NK-92 (cell line): Measurements from ENCODE around the gene TNFRSF14.
"Not testable (repeated sequence)": the region's sequence is repeated elsewhere in the genome, so short reads cannot be mapped to it uniquely, and the experiment has no call there.

Source experiments
- DNase-seq: peaks from one replicate; lab custom pipeline; 2025; ENCODE audit not compliant: unreplicated experiment; lab: John Stamatoyannopoulos, UW

TNFRSF14 gene

DNA sequence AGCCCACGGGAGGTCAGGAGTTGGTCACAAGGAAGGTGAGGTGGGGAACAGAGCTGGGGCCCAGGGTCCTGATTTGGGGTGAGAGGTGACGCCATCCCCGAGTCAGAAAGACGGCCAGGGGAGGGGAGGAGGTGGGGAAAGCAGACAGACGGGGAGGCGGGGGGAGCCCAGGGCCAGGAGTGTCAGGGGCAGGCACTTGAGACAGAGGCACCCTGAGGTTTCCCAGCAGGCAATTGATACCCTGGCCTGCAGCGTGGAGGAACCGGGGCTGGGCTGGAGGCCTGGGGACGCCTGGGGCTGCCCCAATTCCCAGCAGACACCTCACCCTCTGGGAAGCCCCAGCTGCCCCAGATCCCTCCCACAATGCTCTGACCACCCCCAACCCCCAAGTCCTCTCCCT is 3.1 kb upstream of the TNFRSF14 start:
- not testable (repeated sequence) for DNase-seq

DNA sequence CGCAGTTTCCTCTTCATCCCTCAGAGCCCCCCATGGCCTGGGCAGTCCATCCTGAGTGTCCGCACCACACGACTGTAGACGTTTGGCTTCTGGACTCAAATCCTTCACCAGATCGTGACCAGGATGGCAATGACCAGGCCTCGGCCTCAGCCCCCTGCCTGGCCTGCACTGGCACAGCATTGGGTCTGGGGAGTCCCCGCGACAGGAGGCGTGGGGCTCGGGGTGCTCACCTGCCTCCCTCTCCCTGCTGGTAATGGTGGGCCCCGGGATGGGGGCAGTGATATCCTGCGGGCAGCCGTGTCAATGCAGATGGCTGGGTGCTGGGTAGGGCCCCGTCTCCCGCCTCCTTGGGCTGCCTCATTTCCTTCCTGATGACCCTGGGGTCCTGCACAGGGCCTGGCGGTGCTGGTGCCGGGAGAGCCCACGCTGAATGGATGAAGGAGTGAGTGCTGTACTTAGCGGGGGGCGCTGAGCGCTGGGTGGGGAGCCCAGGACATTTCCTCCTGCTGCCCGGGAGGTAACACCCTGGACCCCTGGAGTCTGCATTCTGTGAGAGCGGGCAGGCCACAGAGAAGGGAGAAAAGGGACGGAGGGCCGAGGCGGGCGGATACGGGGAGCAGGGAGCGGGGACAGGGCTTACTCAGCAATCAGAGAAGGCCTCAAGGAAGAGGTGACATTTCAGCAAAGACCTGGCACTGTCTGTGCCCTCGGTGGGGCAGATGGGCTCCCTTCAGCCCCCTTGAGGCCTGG is 2.1 kb upstream of the TNFRSF14 start:
- DNase-seq, result no peak

DNA sequence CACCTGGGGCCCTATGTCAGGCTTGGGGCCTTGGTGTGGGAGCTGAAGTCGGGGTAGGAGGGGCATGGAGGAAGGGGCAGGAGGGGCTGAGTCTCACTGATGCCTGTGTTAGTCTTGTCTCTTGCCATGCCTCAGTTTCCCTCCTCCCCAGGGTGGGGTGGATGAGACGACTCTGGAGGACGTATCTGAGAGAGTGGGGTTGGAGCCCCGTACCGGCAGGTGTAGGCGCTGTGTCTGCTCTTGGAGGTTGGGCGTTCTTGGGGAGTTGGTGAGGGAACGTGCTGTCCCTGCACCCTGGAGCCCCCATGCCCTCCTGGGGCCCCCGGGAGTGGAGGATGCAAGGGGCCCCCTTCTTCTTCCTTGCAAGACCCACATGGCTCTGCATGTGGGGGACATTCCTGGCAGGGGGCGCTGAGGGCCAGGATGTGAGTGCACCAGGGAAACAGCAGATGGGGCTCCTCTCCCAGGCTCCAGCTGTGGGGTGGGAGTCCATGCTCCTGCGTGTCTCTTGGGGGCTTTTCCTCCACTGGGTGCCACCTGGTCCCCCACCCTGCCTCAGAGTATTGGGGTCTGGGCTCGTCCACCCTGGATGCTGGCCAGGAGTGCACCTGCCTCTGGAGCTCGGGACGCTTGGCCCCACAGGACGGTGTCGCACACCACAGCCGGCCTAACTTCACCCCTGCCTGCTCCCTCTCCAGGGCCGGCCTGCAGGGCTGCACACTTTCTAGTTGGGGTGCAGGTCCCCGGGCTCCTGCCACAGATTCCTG is 1.4 kb upstream of the TNFRSF14 start:
- no peak for DNase-seq

DNA sequence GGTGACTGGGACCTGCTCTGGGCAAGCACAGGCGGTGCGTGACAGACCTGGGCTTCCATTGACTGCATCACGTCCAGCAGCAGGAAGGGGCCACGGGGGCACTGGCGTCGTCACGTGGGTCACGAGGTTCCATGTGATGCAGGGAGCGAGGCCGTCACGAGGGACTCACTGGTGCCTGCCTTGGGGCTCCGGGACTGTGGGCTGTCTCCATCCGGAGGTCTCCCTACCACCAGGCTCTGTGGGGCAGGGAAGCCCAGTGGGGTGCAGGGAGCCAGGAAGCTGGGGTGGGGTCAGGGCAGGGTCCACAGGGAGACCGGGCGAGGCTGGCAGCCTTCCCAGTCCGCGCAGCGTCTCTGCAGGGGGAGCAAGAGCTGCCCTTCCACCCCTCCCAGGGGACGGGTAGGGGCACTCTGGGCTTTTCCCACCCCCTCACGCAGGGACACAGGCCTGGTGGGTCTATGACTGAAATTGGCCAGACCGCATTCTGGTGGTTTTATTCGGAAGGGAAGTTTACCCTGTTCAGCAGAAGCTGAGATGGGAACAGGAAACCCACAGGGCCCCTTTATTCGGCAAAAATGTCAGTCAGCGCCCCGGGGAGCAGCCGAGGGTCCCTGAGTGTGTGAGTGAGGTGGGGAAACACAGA is 416 bp upstream of the TNFRSF14 start:
- no peak for DNase-seq

DNA sequence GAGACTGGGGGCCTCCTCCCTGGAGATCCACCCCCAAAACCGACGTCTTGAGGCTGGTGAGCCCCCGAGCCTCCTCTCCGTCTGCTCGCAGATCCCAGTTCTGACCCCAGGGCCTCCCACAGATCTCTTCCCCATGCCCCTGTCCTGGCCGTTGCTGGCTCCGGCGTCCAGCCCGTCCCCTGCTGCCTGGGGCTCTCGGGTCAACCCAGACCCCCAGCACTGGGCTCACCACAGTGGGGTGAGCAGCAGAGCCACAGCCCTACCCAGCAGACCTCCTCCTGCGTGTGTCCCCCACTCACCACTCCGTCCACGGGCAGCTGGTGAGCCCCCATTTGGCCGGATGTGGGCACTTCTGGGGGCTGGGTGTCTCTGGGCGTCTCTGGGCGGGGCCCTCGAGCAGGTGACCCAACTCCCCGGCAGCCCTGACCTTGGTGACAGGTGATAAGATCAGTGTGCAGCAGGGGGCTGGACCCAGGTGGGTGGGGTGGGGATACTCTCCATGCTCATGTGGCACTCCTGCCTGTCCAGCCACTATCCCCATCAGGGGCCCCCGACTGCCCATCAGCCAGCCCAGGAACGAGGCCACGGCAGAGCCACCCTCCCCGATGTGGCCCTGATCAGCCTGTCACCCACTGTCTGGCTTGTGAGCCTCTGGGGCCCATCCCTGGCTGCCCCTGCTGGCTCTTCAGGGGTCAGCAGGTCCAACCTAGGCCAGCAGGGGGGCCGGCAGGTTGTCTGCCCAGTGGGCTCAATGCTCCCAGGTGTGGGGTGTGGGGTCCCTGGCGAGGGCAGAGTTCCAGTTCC is 709 bp downstream of the TNFRSF14 start:
- DNase-seq, result no peak

DNA sequence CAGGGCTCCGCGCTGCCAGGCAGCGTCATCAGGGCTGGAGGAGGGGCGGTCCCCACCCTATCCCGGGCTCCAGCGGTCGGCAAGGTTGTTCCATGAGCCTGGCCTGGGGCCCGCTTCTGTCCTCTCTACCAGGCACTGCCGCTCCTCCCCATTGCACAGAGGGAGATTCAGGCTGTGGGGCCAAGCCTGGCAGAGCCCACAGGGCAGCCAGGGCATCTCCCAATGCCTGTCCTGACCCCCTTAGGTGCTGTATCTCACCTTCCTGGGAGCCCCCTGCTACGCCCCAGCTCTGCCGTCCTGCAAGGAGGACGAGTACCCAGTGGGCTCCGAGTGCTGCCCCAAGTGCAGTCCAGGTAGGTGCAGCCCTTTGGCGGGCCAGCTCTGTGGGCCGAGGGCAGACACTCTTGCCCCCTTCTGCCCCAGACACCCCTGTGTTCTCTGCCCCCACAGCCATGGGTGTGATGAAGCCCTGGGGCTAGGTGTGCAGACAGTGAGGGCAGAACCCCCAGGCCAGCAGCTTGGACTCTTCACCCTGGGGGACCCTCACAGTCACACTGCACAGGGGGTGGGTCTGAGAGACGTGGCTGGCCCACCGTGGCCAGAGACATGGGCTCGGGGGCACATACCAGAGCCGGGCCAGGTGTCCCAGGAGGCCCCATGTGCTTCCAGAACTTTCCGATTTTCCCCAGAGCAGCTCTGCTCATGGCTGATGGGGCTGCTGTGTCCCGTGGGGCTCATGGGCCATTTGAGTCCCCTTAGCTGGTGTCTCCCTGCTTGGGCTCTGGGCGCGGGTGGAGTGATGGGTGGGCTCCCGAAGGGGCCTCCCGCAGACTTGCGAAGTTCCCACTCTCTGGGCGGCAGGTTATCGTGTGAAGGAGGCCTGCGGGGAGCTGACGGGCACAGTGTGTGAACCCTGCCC is 1.6 kb downstream of the TNFRSF14 start:
- no peak for DNase-seq

DNA sequence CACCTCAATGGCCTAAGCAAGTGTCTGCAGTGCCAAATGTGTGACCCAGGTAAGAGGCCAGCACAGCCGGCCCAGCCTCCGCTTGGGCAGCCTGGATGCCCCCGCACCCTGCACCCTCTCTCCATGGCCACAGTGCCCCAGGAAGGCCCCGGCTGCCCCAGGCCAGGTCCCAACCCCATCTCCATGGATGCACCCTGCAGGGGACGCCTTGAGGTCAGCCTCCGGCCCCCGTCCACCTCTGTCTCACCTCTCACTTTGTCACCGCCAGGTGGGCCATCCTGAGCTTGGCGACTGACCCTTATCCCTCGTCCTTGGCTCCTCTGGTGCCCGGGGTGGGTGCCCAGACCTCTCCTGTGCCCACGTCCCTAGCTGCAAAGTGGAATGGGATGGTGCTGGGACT is 2.2 kb downstream of the TNFRSF14 start:
- DNase-seq, result no peak

DNA sequence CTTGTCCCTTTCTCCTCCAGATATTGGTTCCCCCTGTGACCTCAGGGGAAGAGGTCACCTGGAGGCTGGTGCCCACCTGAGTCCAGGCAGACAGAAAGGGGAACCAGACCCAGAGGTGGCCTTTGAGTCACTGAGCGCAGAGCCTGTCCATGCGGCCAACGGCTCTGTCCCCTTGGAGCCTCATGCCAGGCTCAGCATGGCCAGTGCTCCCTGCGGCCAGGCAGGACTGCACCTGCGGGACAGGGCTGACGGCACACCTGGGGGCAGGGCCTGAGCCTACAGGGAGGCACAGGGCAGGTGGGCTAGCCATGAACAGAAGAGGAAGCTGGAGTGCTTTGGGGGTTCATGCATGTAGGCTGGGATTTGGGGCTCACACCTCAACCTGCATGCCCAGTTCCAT is 2.7 kb downstream of the TNFRSF14 start:
- no peak for DNase-seq

DNA sequence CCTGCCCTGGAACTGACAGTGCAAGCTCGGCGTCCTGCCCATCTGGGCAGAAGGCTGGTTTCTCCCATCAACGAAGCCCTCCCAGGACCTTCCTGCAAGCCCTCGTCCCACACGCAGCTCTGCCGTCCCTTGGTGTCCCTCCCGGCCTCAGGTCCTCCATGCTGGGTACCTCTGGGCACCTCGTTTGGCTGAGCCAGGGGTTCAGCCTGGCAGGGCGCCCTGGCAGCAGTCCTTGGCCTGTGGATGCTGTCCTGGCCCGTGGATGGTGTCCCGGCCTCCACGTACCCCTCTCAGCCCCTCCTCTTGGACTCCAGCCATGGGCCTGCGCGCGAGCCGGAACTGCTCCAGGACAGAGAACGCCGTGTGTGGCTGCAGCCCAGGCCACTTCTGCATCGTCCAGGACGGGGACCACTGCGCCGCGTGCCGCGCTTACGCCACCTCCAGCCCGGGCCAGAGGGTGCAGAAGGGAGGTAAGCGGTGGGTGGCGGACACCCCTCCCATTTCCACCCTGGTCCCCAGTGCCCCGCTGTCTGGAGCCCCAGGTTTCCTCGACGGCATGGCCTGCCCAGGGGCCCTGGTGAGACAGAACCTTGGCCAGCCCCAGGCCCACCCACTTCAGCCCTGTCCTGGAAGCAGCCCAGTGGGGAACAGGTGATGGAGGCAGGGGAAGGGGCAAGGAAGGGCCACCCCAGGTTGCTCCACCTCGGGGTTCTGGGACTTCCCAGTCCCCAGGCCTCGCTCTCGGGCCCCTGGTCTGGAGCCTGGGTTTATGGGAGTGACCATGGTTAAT is 3.5 kb downstream of the TNFRSF14 start:
- no peak for DNase-seq

DNA sequence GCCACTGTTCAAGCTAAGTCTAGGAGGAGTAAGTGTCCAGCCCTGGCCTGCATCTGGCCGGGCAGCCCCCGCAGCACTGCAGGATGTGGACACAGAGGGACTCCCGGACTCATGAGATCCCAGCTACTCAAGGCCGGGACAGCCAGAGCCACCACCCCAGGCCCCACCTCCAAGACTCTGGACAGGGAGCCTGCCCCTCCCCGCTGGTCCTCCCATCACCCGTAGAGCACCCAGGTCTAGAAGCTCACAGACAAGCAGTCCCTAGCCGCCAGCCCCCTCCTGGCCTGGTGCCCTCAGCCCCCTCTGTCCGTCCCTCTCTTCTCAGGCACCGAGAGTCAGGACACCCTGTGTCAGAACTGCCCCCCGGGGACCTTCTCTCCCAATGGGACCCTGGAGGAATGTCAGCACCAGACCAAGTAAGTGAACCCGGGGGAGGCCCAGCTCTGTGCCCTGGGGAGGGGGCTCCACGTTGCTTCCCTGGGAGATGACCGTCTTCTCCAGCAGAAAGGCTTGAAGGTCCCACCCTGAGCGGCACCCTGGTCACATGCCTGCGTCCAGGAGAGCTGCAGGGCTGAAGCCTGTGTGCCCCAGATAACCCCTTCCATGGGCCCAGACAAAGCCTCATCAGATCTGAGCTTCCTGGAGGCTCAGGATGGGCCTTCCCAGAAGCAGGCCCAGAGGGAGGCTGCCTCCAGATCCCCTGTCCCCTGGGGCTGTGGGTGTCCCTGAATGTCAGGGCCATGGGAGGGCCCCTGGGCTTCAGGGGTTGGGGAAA is 4.3 kb downstream of the TNFRSF14 start:
- no peak for DNase-seq

DNA sequence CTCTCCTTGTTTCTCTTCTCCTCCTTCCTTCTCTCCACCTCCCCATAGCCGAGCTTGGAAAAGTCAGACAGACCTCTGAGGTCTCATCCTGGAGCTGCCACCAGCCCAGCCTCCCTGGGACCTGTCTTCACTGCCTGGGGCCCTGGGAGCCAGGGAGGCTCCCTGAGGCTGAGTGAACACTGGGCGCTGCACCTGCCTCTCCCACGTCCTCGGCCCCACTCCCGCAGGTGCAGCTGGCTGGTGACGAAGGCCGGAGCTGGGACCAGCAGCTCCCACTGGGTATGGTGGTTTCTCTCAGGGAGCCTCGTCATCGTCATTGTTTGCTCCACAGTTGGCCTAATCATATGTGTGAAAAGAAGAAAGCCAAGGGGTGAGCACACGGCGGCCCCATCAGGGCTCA is 5.3 kb downstream of the TNFRSF14 start:
- DNase-seq, result no peak

DNA sequence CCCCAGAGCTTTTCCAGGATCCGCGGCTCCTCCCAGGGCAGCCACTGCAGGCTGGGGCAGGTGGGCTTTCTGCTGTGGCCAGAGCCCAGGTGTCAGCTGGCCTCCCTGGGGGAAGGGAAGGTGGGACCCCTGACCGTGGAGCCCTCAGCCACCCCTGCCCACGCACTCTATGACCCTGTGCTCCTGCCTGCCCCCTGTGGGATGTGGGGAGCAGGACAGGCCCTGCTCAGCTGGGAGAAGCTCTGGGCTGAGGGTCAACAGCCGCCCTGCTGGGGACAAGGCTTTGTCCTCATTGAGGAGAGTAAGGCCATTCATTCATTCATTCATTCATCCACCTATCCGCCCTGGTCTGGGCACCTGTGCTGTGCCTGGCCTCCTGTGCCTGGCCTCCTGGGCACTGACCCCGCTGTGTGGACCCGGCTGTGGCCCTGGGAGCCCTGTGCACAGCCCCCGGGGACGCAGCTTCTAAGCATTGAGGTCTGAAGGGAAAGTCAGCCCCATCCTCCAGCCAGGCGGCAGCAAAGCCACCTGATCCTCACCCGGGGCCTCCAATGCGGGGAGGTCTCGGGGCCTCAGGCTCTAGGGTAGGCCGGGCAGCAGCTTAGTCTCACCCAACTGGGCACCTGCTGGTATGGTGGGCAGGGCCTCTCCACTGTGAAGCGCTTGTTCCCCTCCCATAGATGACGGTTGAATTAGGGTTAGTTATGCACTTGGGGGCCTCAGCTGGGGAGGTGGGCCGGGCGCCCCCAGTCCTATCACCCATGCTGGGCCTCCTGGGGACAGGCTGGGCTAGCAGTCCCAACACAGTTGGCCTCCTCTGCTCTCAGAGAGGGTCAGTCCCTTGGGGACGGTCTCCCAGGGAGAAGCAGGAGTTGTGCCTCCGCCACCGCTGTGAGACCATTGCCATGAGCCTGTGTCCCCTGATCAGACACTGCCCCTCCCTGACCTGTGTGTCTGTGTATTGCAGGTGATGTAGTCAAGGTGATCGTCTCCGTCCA is 6.0 kb downstream of the TNFRSF14 start:
- DNase-seq, result no peak

DNA sequence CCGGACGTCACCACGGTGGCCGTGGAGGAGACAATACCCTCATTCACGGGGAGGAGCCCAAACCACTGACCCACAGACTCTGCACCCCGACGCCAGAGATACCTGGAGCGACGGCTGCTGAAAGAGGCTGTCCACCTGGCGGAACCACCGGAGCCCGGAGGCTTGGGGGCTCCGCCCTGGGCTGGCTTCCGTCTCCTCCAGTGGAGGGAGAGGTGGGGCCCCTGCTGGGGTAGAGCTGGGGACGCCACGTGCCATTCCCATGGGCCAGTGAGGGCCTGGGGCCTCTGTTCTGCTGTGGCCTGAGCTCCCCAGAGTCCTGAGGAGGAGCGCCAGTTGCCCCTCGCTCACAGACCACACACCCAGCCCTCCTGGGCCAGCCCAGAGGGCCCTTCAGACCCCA is 7.0 kb downstream of the TNFRSF14 start:
- no peak for DNase-seq

DNA sequence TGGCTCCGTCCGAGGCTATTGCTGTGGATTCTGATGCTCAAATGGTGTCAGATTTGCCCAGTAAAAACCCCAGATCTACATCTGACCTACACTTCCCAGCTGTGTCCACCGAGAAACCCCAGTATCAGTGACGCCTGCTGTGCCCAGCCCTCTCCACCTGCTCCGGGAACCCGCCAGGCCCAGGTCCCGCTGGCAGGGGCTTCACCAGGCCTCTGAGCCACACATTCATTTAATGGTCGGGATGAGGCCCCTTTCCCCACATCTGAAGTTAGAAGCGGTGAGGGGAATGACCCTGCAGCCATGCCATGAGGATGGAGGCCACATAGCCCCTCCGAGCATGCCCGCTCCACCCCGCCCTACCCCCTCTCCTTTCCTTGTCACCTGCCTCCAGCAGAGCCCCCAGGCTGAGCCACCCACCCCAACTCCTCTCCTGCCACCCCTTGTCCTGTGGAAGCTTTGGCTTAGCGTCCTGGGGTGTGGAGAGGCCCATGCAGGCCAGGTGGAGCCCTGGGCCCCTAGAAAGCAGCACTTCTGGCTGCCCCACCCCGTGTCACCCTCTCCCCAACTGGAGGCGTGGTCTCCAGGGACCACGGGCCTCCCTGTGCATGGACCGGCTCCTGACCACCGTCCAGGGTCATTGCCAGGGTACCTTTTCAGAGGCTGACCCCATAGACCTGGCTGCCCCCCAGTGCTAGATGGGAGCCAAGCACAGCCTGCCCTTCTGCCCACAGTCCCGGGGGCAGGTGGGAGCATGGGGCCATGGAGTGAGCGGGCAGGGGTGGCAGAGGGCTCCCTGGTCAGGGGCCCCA is 8.0 kb downstream of the TNFRSF14 start:
- no peak for DNase-seq

DNA sequence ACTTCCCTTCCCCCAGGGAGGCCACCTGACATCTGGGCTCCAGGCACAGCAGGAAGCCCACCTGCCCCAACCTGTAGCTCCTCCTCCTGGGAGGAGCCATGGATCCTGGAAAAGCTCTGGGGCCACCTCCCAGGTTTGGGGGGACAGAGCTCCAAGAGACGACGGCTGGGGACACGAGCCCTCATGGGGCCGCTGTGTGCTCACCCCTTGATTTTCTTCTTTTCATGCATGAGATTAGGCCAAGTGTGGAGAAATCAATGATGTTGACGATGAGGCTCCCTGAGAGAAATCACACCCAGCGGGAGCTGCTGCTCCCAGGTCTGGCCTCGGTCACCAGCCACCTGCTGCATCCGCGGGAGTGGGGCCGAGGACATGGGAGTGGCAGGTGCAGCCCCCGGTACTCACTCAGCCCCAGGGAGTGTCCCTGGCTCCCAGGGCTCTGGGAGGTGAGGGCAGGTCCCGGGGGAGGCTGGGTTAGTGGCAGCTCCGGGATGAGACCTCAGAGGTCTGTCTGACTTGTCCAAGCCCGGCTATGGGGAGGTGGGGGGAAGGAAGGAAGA is 8.7 kb downstream of the TNFRSF14 start:
- no peak for DNase-seq
